H1 (cell line): ENCODE results near the gene ARHGAP26. TPM values are rescaled to one million over a fixed set of nuclear protein-coding genes. Genes with fewer than 3 reads are reported as not detected.

Source experiments
- CTCF ChIA-PET: fragments of 300-600 bp; sonication (Branson Sonifier 250); formaldehyde crosslinking; loops from one replicate; lab custom pipeline; 2021; ENCODE audit not compliant: partially characterized antibody; lab: Charles Lee
- POLR2A ChIA-PET: fragments of 300-600 bp; sonication (Branson Sonifier 250); formaldehyde crosslinking; loops from one replicate; lab custom pipeline; 2021; ENCODE audit warnings: inconsistent platforms; ENCODE audit not compliant: partially characterized antibody; lab: Charles Lee
- DNase-seq, 2 experiments: peaks; one replicate each; pipeline versions ENCODE4 v3.0.0 to v3.0.0-alpha.2; 2010 to 2022; ENCODE audit warnings: low spot score in 2 of 2, low read depth in 1 of 2, mixed read lengths in 1 of 2
- FAIRE-seq: peaks from 2 replicates; lab custom pipeline; 2011; peaks lifted over from hg19 to GRCh38; lab: Jason Lieb, UNC
- H2AFZ ChIP-seq: 2 replicates; pipeline ENCODE4 v1.8.1; 2012; ENCODE audit warnings: low read length, inconsistent platforms
- H2AK5ac ChIP-seq: 2 replicates; pipeline ENCODE4 v1.6.1; 2013; ENCODE audit warnings: low read depth, low read length
- H2BK120ac ChIP-seq: replicated peaks from 2 replicates; pipeline ENCODE3; 2013; ENCODE audit warnings: low read depth, low read length, inconsistent platforms
- H2BK12ac ChIP-seq: 2 replicates; pipeline ENCODE4 v1.6.1; 2013; ENCODE audit warnings: low read depth, low read length
- H2BK15ac ChIP-seq: 2 replicates; pipeline ENCODE4 v1.6.1; 2013; ENCODE audit warnings: low read length
- H2BK20ac ChIP-seq: 2 replicates; pipeline ENCODE4 v1.6.1; 2013; ENCODE audit warnings: low read length
- H2BK5ac ChIP-seq: 2 replicates; pipeline ENCODE4 v1.6.1; 2013; ENCODE audit warnings: low read depth, low read length
- H3K14ac ChIP-seq: 2 replicates; pipeline ENCODE4 v1.6.1; 2013; ENCODE audit warnings: inconsistent platforms; ENCODE audit not compliant: insufficient read length
- H3K18ac ChIP-seq: 2 replicates; pipeline ENCODE4 v1.6.1; 2013; ENCODE audit warnings: low read length; ENCODE audit errors: extremely low read depth
- H3K23ac ChIP-seq: 2 replicates; pipeline ENCODE4 v1.6.1; 2013; ENCODE audit warnings: inconsistent platforms; ENCODE audit not compliant: insufficient read length
- H3K23me2 ChIP-seq: 2 replicates; pipeline ENCODE4 v1.6.1; 2013; ENCODE audit warnings: low read depth, low read length
- H3K27ac ChIP-seq: 2 replicates; pipeline ENCODE4 v1.6.1; 2011; ENCODE audit warnings: low read depth, low read length, inconsistent platforms
- H3K27me3 ChIP-seq, 4 experiments: replicated peaks in 1 of 4; 1 replicate in 1 of 4; 2 replicates in 3 of 4; pipeline versions ENCODE4 v1.6.1 to v1.8.1; 2011 to 2013; ENCODE audit warnings: low read length in 3 of 4, mild to moderate bottlenecking in 3 of 4, inconsistent platforms in 2 of 4, mixed read lengths in 2 of 4, moderate library complexity in 1 of 4; ENCODE audit not compliant: control insufficient read depth in 3 of 4, insufficient read depth in 3 of 4; ENCODE audit errors: extremely low read depth in 1 of 4
- H3K36me3 ChIP-seq, 4 experiments: 2 replicates each; pipeline versions ENCODE4 v1.6.1 to v1.8.1; 2011 to 2013; ENCODE audit warnings: mild to moderate bottlenecking in 4 of 4, low read length in 3 of 4, moderate library complexity in 2 of 4, control low read depth in 1 of 4, inconsistent platforms in 1 of 4; ENCODE audit not compliant: insufficient read depth in 4 of 4, control insufficient read depth in 2 of 4
- H3K4ac ChIP-seq: replicated peaks from 2 replicates; pipeline ENCODE3; 2013; ENCODE audit warnings: low read length, low read depth, mixed read lengths, inconsistent platforms; ENCODE audit not compliant: insufficient read length
- H3K4me1 ChIP-seq, 4 experiments: replicated peaks in 1 of 4; 1 replicate in 1 of 4; 2 replicates in 3 of 4; pipeline versions ENCODE4 v1.6.1 to v1.8.1; 2011 to 2013; ENCODE audit warnings: low read length in 3 of 4, inconsistent platforms in 2 of 4, mixed read lengths in 1 of 4; ENCODE audit not compliant: insufficient read depth in 4 of 4, control insufficient read depth in 3 of 4
- H3K4me2 ChIP-seq, 2 experiments: 2 replicates each; pipeline versions ENCODE4 v1.6.1 to v1.8.1; 2011 to 2013; ENCODE audit warnings: low read depth in 2 of 2, low read length in 2 of 2, control low read depth in 1 of 2, inconsistent platforms in 1 of 2, mild to moderate bottlenecking in 1 of 2; ENCODE audit not compliant: insufficient read depth in 1 of 2
- H3K4me3 ChIP-seq, 4 experiments: fragments of 200-600, 300-600 bp in 1 of 4; sonication (generic), shearing (Covaris generic), sonication (Bioruptor Twin) in 1 of 4; 2 replicates each; pipeline versions ENCODE4 v1.5.1 to v1.8.1; 2011 to 2016; ENCODE audit warnings: low read length in 4 of 4, low read depth in 3 of 4, control low read depth in 2 of 4, inconsistent platforms in 2 of 4, mild to moderate bottlenecking in 2 of 4, mixed read lengths in 1 of 4, moderate library complexity in 1 of 4; ENCODE audit not compliant: insufficient read depth in 2 of 4; ENCODE audit errors: extremely low read depth in 1 of 4
- H3K56ac ChIP-seq: replicated peaks from 2 replicates; pipeline ENCODE3; 2013; ENCODE audit warnings: low read depth, mild to moderate bottlenecking, mixed read lengths, low read length, inconsistent platforms; ENCODE audit not compliant: insufficient read length
- H3K79me1 ChIP-seq: 2 replicates; pipeline ENCODE4 v1.6.1; 2013; ENCODE audit warnings: low read depth, low read length, control low read depth
- H3K79me2 ChIP-seq, 2 experiments: 2 replicates each; pipeline versions ENCODE4 v1.6.1 to v1.8.1; 2012 to 2013; ENCODE audit warnings: low read length in 2 of 2, mild to moderate bottlenecking in 2 of 2, inconsistent platforms in 1 of 2; ENCODE audit not compliant: insufficient read depth in 2 of 2, control insufficient read depth in 1 of 2
- H3K9ac ChIP-seq, 4 experiments: replicated peaks in 1 of 4; 1 replicate in 1 of 4; 2 replicates in 3 of 4; pipeline versions ENCODE4 v1.6.1 to v1.8.1; 2011 to 2013; ENCODE audit warnings: low read depth in 3 of 4, low read length in 3 of 4, control low read depth in 2 of 4, mild to moderate bottlenecking in 2 of 4, moderate library complexity in 2 of 4, inconsistent platforms in 1 of 4; ENCODE audit errors: extremely low read depth in 1 of 4
- H3K9me3 ChIP-seq, 2 experiments: 2 replicates each; pipeline versions ENCODE4 v1.6.1 to v1.8.1; 2012 to 2013; ENCODE audit warnings: mild to moderate bottlenecking in 2 of 2, moderate library complexity in 2 of 2, control low read depth in 1 of 2, inconsistent platforms in 1 of 2, low read depth in 1 of 2, low read length in 1 of 2, mixed read lengths in 1 of 2; ENCODE audit not compliant: insufficient read depth in 2 of 2
- H4K20me1 ChIP-seq, 2 experiments: replicated peaks in 1 of 2; 2 replicates each; pipeline versions ENCODE3 to v1.8.1; 2011 to 2013; ENCODE audit warnings: inconsistent platforms in 2 of 2, low read length in 2 of 2, mild to moderate bottlenecking in 1 of 2; ENCODE audit not compliant: insufficient read depth in 2 of 2, control insufficient read depth in 1 of 2
- H4K5ac ChIP-seq: 2 replicates; pipeline ENCODE4 v1.6.1; 2013; ENCODE audit warnings: low read length, low read depth, mixed read lengths, inconsistent platforms; ENCODE audit not compliant: insufficient read length
- H4K8ac ChIP-seq: 2 replicates; pipeline ENCODE4 v1.8.0; 2013; ENCODE audit warnings: mild to moderate bottlenecking, moderate library complexity, low read length, inconsistent platforms; ENCODE audit not compliant: insufficient read depth; ENCODE audit errors: extremely low read depth
- H4K91ac ChIP-seq: replicated peaks from 2 replicates; pipeline ENCODE3; 2013; ENCODE audit warnings: low read length, mixed read lengths, inconsistent platforms; ENCODE audit not compliant: insufficient read length
- BRCA1 ChIP-seq: IDR thresholded peaks from 2 replicates; pipeline ENCODE4 v1.6.1; 2012; ENCODE audit warnings: low read depth, low read length, improper control_type of control experiment
- CBX8 ChIP-seq: fragments of 300-800, 300-1000 bp; sonication (generic); IDR thresholded peaks from 2 replicates; pipeline ENCODE4 v1.7.1; 2016; ENCODE audit warnings: low read depth, low read length, borderline replicate concordance
- EP300 ChIP-seq, 2 experiments: IDR thresholded peaks; 1 replicate in 1 of 2; 2 replicates in 1 of 2; pipeline ENCODE4 v1.6.1; 2011 to 2012; ENCODE audit warnings: low read depth in 2 of 2, low read length in 2 of 2, mild to moderate bottlenecking in 2 of 2, borderline replicate concordance in 1 of 2, inconsistent platforms in 1 of 2, moderate library complexity in 1 of 2
- EZH2 ChIP-seq: fragments of 200-600 bp; sonication (generic); IDR thresholded peaks from 2 replicates; pipeline ENCODE4 v1.7.1; 2012; ENCODE audit warnings: low read depth, mild to moderate bottlenecking, moderate library complexity, low read length, inconsistent platforms; ENCODE audit not compliant: severe bottlenecking
- POLR2AphosphoS5 ChIP-seq: IDR thresholded peaks from 2 replicates; pipeline ENCODE4 v1.6.1; 2011; ENCODE audit warnings: low read depth, low read length
- POU5F1 ChIP-seq: IDR thresholded peaks from 2 replicates; pipeline ENCODE4 v1.6.1; 2011; ENCODE audit warnings: low read depth, mild to moderate bottlenecking, low read length, moderate library complexity
- RFX5 ChIP-seq: IDR thresholded peaks from 2 replicates; pipeline ENCODE4 v1.6.1; 2011; ENCODE audit warnings: low read depth, low read length, improper control_type of control experiment, borderline replicate concordance
- TAF7 ChIP-seq: optimal IDR thresholded peaks from 2 replicates; pipeline ENCODE3; 2011; ENCODE audit warnings: low read depth, mild to moderate bottlenecking, inconsistent platforms, low read length, moderate library complexity, borderline replicate concordance
- YY1 ChIP-seq: IDR thresholded peaks from 2 replicates; pipeline ENCODE4 v1.6.1; 2011; ENCODE audit warnings: low read depth, mild to moderate bottlenecking, low read length
- WGBS, 2 experiments: shearing (Covaris generic) in 1 of 2; methylation state at CpG; one replicate each; pipeline versions ENCODE4 v1.1.6 to v1.1.7; 2013 to 2015; ENCODE audit warnings: low lambda C conversion rate in 2 of 2, mixed read lengths in 2 of 2, inconsistent platforms in 1 of 2, low coverage in 1 of 2, missing lambda C conversion rate in 1 of 2; ENCODE audit not compliant: insufficient replicate concordance in 2 of 2, insufficient coverage in 1 of 2, insufficient read length in 1 of 2; ENCODE audit errors: extremely low coverage in 1 of 2, missing lambda C conversion rate in 1 of 2; 5-methylcytosine and 5-hydroxymethylcytosine counted together
- polyA plus RNA-seq, 7 experiments: library from polyadenylated mRNA; depleted of rRNA in 3 of 7; stranded (reverse) in 5 of 7; unstranded in 2 of 7; fragments of >200 nt in 5 of 7; fragments of 200-250 nt in 2 of 7; gene quantifications; 1 replicate in 5 of 7; 2 replicates in 1 of 7; 4 replicates in 1 of 7; pipeline versions ENCODE4 v1.2.1 to v1.2.3, GENCODE V29; 2011 to 2013; ENCODE audit warnings: missing spikeins in 2 of 7, mixed read lengths in 2 of 7
- total RNA-seq: library from RNA; stranded (reverse); fragmentation: NEBNext Ultra II Directional; extraction: Animal tissue kit (Norgen Biotek cat#: 25700); gene quantifications from 2 replicates; pipeline ENCODE4 v1.2.1, GENCODE V29; 2021
- TF ChIP-seq, protein P1 (sequence below): IDR thresholded peaks from 2 replicates; pipeline ENCODE4 v1.6.1; 2011; ENCODE audit warnings: low read depth, mild to moderate bottlenecking, low read length; ENCODE audit not compliant: insufficient read depth
- TF ChIP-seq, protein P2 (sequence below): IDR thresholded peaks from 2 replicates; pipeline ENCODE4 v1.6.1; 2011; ENCODE audit warnings: low read length, improper control_type of control experiment

Gene ARHGAP26
- total and polyA plus RNA-seq, 2 of the 8 experiments (the other 6 are each of a cell fraction or from before 2014, with no cell fraction given) = 7.1 to 24.8 TPM

- Histone ChIP-seq H4K91ac (no peak overlapping the region), H3K4me2 (no peak overlapping the region), H3K4me3 (no peak overlapping the region), H3K23ac (no peak overlapping the region), H3K14ac (no peak overlapping the region), H3K18ac (no peak overlapping the region), H3K27ac (no peak overlapping the region), H3K9me3 (0 out of 4 replicates have a peak, but pooled peaks cover 0 to 2% of the 10 kb centered on the region in 2 experiments), H3K56ac (no peak overlapping the region), H3K79me1 (no peaks in the 10 kb centered on the region), H3K4me1 (no peaks in the 10 kb centered on the region), H3K4ac (no peak overlapping the region), H4K5ac (no peak overlapping the region), H2BK15ac (no peak overlapping the region), H3K9ac (no peak overlapping the region), H2BK5ac (no peak overlapping the region), H2BK120ac (no peak overlapping the region), H2AFZ (no peak overlapping the region), H2AK5ac (no peak overlapping the region), H3K27me3 (no peaks in the 10 kb centered on the region), H4K8ac (no peak overlapping the region), H4K20me1 (peaks cover 0 to 4% of the 10 kb centered on the region in 2 experiments), H3K79me2 (no peaks in the 10 kb centered on the region), H3K36me3 (no peaks in the 10 kb centered on the region), H2BK12ac (no peak overlapping the region), H3K23me2 (peaks cover 7% of the 10 kb centered on the region; the same call in 1 of the 2 replicates), H2BK20ac (no peak overlapping the region)
- TF ChIP-seq TAF7 (no peak), RFX5 (no peak), YY1 (no peak), EP300 (IDR thresholded peaks at IDR 0.05; ENCODE audit: borderline replicate concordance in 1 of 2, low read depth in 2 of 2, low read length in 2 of 2) (no peak), EZH2 (no peak), POLR2AphosphoS5 (no peak), CBX8 (no peak), BRCA1 (no peak), POU5F1 (no peak)
- TF ChIP-seq, protein P1, sequence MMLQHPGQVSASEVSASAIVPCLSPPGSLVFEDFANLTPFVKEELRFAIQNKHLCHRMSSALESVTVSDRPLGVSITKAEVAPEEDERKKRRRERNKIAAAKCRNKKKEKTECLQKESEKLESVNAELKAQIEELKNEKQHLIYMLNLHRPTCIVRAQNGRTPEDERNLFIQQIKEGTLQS = no peak
- TF ChIP-seq, protein P2, sequence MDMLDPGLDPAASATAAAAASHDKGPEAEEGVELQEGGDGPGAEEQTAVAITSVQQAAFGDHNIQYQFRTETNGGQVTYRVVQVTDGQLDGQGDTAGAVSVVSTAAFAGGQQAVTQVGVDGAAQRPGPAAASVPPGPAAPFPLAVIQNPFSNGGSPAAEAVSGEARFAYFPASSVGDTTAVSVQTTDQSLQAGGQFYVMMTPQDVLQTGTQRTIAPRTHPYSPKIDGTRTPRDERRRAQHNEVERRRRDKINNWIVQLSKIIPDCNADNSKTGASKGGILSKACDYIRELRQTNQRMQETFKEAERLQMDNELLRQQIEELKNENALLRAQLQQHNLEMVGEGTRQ = no peak
- CTCF ChIA-PET = no interaction called here
- FAIRE-seq = no peak
- DNase-seq = no peak
- POLR2A ChIA-PET = no interaction called here
- WGBS, 2 experiments = 90% methylated on average over 2 of the region's 2 CpGs; no CpG with 5 or more reads in 1 of the 2 experiments
Observed at GRCh38 chr5:143244990-143245389, 474.8 kb downstream of the ARHGAP26 start.
